GM18873 (cell line): ENCODE measurements around the gene TUBA4A.
A peak's percentile ranks its signal among the peaks of the same experiment; 100 is the strongest.

Experiments
- ATAC-seq: cut with Tn5 transposase; IDR thresholded peaks from one replicate; pipeline ENCODE4 v1.9.1; 2021; ENCODE audit warnings: mild to moderate bottlenecking, moderate library complexity, moderate number of reproducible peaks; ENCODE audit not compliant: unreplicated experiment, low FRiP score

Gene TUBA4A

DNA sequence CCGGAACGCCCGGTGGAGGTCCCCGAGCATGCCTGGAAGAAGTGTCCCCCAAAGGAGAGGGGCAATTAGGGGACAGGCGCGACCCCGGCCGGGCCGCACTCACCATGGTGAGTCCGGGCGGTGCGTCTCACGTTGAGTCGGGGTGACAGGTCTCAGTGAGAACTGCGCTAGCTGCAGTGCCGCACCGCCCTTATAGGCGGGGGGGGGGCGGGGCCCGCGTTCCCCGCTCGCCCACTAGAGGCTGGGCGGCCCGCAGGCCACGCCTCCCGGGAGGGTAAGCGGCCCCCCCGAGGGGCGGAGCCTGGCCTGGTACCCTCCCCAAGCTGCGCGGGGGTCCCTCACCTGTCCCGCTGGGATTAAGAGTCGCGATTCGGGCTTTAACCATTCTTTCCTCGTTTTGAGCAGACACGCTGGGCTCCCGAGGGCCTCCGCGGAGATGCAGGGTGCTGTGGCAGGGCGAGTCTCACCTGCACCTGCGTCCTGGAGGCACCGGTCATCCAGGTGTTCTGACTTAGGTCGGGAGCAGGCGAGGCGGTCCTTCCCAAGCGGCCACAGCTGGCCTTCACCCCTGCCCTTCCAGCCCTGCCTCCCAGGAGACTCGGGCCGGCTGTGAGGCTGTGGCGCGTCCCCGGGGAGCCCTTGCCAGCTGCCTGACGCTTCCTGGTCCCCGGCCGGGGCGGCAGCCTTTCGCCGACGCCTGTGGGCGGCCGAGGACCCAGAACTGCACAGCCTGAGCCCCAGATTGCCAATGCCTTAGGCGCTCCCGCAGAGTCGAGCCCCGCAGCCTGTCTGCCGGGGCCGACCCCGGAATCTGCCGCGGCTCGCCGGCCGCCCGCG lies at the start of gene TUBA4A:
TSS of gene TUBA4A (minus strand) at position 166 of the 837 bp plus-strand sequence. CDS start at position 106, 60 bp downstream.
- peak; percentile 34 for ATAC-seq

DNA sequence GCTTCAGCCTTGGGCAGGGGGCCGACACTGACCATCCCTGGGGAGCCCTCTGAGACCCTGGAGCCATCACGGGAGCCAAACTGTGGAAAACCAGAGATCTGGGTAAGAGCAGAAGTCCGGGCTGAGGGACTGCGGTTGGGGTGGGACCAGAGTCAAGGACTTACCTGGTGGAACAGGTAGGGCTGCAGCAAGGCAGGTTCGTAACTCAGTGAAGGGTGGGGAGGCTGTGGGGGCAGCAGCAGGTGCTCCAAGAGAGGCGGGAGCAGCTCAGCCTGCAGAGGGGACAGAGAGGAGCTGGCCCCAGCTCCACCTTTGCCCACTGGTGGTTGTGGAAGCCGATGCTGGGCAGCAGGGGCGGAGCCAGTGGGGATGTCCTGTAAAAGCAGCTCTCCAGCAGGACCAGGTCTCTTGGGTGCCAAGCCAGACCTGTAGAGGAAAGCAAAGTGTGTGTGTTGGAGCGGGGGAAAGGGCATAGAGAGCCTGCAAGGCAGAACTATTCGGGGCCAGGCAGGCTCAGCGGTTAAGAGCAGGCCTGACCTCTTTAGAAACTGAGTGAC lies 48.8 kb upstream of the TUBA4A start:
- ATAC-seq, result no peak

DNA sequence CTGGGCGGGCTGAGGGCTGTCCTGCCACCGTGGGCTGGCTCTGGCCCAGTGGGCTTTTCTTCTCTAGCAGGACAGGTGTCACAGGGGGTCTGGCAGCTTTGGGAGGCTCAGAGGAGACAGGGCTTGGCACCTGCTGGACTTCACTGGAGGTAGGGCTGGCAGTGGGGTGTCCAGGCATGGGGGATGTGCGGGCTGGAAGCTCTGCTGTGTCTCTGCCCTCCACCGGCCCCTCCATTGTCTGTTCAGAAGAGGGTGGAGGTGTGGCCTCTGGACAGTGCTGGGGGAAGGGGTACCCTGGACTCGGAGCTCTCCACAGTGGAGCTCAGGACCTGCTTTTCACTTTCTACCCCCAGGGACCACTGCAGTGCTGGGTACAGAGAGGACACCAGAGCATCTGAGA lies 46.3 kb upstream of the TUBA4A start:
- ATAC-seq, result no peak

DNA sequence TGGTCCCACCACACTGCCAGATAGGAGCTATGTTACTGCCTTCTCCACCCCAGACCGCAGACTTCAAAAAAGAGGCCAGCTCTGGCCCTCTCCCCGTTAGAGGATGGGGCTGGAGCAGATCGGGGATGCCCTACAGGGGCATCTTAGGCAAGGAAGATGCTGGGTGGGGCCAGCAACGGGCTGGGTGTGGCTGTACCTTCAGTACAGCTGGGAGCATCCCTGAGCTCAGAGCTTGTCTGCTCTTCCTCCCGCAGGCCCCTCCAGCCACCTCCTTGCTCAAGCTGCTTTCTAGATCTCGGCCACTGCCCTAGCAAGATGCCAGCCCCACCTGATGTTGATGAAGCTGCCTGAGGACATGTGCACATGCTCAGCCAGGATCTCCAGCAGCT lies 45.6 kb upstream of the TUBA4A start:
- no peak for ATAC-seq

DNA sequence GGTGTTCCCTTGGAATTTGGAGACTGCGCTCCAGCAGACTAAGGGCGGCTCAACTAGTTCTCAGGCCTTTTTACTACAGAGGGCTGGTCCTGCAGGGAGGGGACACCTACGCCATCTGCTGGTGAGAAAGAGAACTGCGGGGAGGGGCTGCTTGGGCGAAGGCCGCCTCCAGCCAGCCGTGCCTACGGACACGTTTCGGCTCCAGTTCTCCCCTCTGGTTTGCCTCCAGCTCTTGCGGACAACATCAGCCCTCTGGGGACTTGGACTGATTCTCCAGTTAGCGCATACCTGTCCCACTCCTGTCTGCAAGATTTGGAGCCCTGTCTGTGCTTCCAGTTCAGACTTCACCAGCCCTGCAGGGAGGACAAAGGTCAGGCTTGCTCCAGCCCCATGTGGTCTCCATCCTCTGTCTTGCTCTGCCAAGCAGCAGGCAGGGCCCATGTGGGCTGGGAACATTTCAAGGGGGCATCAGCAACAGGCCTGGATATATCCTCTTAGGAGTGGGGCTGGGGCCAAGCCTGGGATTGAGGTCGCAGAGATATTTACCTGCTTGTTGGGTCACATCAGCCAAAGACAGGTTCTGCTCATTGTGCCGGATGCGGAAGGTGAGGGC lies 45.1 kb upstream of the TUBA4A start:
- no peak for ATAC-seq

DNA sequence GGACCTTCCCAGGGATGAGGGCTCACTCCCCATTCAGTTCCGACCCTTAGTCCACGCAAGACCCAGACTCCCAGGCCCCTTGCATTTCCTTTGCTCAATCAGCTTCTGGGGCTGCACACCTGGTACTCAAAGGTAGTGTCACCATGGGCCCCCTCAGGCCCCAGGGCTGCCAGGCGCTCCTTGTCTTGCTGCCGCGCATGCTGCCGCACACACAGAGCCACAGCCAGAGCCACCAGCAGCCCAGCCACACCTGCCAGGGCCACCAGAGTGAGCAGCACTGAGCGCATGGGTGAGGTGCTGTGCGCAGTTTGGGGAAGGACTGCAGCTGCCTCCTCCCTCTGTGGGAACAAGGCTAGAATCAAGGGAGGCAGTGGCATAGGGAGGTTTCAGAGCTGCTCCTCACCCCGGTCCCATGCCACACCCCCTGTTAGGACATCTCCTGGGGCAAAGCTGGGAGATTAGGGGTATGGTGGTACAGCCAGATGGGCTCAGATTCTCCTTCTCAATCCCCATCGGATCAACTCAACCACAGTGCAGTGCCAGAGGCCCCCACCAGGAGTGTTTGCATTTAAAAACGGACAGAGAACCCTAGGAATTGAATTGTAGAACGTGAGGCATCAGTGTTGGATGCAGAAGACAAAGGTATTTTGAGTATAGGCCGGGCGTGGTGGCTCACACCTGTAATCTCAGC lies 44.2 kb upstream of the TUBA4A start:
- ATAC-seq, result no peak

DNA sequence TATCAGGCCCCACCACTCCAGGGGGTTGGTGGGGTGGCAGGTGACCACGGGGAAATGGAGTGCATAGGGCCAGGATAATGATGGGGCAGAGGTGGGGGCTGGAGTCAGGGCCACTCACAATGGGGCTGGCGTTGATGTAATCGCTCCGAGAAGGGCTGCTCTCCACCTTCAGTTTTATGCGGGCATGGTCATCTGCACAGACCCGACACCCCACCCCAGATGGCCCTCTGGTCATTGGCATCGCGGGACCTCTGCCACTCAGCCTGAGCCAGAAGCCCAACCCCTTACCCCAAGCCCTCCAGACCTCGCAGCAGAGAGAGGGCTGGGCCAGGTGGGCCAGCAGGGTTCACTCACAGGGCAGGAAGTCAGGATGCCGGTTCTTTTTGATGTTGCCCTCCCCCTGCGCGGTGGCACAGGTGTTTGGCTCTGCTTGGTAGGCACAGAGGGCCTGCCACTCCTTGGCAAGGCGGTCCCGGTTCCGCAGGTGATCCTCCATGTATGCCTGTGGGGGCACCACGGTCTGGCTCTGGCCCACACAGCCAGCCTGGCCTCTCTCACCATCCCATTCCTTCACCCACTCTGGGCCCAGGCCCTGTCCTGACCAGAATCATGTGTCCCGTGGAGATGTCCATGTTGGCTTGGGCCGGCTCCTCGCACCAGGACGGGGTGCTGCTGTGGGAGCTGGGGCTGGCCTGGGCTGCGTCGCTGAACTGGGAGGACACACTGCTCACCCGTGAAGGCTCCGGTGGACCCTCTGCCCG lies 43.1 kb upstream of the TUBA4A start:
- ATAC-seq, result no peak

DNA sequence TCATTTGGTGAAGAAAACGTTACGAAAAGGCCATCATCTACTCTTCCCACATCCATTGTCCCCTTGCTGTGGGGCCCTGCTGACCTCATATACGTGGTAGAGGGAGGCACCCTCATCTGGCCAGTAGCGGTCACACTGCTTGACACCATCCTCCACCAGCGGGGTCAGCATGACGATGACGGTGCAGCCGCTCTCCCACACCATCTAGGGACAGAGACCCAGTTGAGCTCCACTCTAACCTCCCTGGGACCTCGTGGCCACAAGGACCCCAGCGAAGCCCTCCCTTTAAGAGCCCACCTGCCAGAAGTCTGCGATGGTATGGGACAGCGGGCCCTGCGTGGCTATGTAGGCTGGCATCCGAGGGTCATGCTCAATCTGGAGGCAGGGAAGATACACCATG lies 42.4 kb upstream of the TUBA4A start:
- no peak for ATAC-seq

DNA sequence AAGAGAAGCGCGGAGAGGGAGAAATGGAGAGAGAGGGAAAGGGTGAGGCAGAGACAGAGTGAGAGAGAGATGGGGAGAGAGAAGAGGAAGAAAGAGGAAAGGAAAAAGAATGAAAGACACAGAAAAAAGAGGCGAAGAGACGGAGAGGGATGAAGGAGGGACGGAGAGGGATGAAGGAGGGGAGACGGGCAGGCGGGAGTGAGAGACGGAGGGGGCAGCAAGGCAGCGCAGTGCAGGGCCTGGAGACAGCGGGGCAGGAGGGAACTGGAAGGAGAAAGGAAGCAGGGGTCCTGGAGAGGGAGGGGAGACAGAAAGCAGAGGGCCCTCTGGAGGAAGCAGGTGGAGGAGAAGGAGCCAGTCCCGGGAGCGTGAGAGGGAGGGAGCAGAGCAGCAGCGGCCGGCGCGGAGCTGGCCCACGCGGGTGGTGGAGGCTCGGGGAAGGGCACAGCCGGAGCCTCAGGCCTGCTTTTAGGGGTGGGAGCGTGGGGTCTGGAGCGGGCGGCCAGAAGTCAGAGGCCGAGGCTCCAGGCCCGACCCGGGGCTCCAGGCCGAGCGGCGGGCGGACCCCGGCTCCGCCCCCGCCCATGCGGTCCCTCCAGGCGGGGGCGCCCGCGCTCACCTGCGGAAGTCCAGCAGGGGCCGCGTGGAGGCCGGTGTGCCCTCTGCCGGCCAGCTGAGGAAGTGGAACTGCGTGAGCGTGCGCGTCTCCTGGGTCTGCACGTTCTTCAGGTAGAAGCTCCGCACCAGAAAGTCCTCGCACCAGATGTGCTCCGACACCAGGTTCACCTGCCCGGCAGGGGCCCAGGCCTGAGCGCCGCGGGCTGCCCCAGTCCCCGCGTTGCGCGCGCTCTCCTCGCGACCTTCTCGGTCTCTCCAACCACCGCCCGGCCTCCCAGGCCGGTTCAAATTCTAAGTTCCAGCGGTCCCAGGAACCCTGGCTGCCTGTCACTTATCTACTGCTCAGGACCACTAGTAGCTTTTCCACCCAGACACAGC lies 40.9 kb upstream of the TUBA4A start:
- ATAC-seq, result peak; percentile 82

DNA sequence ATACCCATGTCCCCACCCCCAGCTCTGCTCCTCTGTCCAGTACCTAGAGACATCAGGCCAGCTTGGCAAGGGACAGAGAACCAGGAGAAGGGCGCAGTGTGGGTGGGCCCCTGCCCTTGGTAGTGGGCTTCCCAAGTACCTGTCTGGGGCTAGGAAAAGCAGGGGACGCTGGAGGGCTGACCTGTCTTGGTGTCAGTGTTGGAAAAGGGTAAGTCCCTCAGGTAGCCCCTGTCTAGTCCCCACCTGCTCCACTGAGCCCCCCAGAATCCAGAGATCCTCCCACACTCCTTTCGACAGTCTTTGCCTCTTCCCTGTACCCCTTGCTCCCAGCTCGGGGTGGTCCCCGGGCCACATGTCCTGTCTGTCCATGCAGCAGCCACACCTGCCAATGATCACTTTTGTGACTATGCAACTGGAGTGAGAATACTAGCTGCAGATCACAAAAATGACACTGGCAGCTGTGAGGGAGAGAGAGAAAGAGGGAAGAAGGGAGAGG lies 40.1 kb upstream of the TUBA4A start:
- ATAC-seq, result no peak

DNA sequence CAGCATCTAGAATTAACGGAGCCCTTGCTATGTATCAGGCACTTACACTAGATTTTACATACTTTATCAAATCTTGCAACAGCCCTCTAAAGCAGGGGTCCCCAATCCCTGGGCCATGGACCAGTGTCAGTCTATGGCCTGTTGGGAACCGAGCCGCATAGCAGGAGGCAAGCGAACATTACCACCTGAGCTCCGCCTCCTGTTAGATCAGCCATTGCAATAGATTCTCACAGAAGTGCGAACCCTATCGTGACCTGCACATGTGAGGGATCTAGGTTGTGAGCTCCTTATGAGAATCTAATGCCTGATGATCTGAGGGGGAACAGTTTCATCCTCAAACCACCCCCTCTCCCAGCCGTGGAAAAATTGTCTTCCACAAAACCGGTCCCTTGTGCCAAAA lies 38.9 kb upstream of the TUBA4A start:
- ATAC-seq, result no peak

DNA sequence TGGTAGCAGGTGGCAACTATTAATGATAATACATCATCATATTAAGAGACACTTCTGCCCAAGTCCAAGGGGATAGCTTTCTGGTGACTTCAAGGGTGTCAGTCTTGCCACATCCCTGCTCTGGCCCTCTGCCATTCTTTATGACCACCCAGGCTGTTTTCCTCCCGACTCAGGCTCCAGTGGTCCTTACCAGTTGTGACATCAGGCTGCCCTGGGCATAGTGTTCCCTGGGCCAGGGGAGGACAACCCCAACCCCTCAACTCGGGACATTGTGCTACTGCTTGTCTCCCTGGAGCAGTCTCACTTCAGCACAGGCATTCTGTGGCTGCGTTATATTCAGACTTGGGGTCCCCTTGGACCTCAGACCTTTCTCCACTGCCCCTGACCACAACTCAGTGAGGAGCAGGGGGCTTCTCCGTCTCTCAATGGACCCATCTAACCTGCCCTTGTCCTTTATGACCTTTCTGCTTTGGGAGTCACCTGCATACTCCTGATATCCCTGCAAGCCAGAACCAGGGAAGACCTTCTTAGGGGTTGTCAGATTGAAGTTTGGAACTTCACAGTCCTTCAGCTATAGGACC lies 38.3 kb upstream of the TUBA4A start:
- no peak for ATAC-seq

DNA sequence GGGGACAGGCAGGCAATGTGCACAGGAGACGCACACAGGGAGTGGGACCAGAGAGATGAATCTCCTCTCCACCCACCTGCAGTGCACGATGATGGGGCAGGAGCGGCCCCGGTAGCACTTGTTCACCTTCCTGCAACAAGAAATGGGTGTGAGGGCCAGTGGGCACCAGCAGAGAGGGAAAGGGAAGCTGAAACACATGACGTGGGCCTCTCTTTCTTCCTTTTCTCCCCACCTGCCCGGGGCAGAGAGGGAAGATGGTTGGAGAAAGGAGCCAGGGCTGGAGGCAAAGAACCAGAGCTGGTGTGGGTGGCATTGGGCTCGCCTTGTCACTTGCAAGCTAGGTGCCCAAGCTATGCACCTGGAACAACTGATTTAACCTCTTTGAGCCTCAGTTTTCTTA lies 37.7 kb upstream of the TUBA4A start:
- no peak for ATAC-seq

DNA sequence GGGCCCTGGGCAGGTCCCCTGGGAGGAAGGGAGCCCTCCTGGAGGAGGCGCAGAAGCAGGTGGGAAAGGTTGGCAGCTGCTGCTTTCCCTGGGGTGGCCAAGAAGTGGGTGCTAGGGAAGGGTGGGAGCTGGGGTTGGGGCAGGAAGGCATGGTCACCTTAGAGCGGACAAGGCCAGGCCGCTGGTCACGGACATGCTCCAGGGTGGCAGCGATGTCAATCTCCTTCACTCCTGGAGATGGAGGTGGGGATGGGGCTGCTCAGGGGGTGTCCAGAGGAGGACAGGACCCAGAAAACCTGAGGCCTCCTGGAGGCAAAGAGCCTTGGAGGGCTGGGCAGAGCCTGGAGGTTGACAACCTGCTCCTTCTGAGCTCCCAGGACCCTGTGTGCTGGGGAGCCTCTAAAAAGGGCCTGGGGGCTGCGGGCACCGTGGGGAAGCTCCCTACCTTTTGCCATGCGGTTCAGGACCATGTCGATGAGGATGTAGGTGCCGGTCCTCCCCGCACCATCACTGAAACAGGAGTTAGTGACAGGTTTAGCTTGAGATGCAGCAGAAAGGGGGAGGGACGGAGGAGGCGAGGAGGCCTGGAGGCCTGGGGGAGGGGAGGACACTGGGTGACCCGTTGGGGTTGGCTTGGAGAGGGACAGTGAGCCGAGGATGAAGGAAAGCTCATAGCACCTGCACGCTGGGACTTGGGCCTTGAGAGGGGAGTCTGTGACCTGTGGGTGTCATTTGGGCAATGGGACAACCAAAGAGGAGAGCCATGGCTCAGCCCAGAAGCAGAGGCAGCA lies 36.9 kb upstream of the TUBA4A start:
- no peak for ATAC-seq

DNA sequence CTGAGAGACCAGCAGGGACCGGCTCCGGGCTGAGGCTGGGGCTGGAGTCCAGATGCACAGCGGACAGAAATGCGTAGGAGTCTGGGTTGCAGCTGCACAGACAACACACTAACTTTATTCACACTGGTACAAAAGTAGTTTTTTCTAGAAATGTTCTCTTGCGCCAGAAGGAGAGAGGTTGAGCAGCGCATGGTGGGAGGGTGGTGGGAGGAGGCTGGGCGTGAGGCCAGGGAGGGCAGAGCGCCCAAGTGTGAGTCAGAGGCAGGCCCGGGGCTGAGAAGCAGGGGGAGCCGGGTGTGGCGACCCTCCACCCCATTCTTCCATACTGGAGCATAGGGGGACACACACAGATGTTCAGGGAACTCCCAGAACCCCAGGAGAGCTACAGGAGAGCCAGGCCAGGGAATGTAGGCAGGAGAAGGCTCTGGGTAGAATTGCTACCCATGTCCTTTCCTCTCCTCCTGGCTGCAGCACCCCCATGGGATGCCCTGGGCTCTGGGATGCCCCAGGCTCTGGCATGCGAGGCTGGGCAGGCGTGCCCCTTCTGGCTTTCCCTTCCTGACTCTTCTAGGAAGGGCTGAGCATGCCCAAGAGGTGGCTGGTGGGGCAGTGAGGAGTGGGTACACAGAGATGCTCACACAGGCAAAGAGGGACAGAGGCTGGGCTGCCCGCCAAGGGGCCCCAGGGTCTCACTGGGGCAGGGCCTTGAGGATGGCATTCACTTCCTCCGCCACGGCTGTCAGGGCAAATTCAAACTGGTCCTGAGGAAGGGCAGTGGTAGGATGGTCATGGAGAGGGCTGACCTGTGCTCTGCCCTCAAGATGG lies 36.0 kb upstream of the TUBA4A start:
- no peak for ATAC-seq

DNA sequence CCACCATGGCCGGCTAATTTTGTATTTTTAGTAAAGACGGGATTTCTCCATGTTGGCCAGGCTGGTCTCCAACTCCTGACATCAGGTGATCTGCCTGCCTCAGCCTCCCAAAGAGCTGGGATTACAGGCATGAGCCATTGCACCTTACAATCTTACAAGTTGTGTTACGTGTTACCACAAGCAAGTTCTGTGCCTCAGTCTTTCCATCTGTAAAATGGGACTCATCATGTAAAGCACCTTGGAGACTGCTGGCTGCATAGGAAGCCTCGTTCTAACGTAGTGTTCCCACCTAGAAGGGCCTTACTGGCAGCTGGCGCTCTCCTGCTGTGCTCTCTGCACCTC lies 35.4 kb upstream of the TUBA4A start:
- no peak for ATAC-seq

DNA sequence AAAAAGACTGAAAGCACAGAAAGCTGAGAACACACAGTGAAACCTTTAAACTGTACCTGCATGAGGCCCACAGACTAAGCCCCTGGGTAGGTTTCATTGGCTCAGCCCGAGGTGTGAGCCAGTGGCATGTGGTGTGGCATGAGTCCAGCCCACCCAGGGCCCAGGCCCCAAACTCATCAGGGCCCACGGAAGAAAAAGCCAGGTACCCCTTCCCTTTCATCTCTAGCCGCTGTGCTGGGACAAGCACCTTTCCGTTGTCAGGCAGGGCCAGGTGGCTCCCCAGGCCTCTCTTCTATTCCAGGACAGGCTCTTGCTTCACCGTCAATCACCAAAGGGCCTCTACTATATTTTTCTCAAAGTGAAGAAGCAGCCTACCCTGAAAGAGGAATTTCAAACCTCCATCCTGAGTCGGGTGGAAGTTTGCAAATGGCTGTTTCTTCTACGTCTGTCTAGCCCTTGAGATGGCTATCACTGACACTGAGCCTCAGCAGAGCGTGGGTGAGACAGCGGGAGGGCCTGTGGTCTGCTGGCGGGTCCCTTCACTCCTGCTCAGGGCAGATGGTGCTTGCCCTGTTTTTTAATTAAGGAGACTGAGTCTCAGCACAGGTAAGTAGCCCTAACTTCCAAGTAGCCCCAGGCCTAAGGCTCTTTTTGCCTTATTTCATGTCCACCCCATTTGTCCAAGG lies 34.0 kb upstream of the TUBA4A start:
- ATAC-seq, result no peak
